H1 (cell line): Measurements from ENCODE around the gene CRADD. TPM values are rescaled to one million over a fixed set of nuclear protein-coding genes. Genes with fewer than 3 reads are reported as not detected.

Experiments
- CTCF ChIA-PET: fragments of 300-600 bp; sonication (Branson Sonifier 250); formaldehyde crosslinking; loops from one replicate; lab custom pipeline; 2021; ENCODE audit not compliant: partially characterized antibody; lab: Charles Lee
- POLR2A ChIA-PET: fragments of 300-600 bp; sonication (Branson Sonifier 250); formaldehyde crosslinking; loops from one replicate; lab custom pipeline; 2021; ENCODE audit warnings: inconsistent platforms; ENCODE audit not compliant: partially characterized antibody; lab: Charles Lee
- DNase-seq, 2 experiments: peaks; one replicate each; pipeline versions ENCODE4 v3.0.0 to v3.0.0-alpha.2; 2010 to 2022; ENCODE audit warnings: low spot score in 2 of 2, low read depth in 1 of 2, mixed read lengths in 1 of 2
- FAIRE-seq: peaks from 2 replicates; lab custom pipeline; 2011; peaks lifted over from hg19 to GRCh38; lab: Jason Lieb, UNC
- H2AFZ ChIP-seq: 2 replicates; pipeline ENCODE4 v1.8.1; 2012; ENCODE audit warnings: low read length, inconsistent platforms
- H2AK5ac ChIP-seq: 2 replicates; pipeline ENCODE4 v1.6.1; 2013; ENCODE audit warnings: low read depth, low read length
- H2BK120ac ChIP-seq: replicated peaks from 2 replicates; pipeline ENCODE3; 2013; ENCODE audit warnings: low read depth, low read length, inconsistent platforms
- H2BK12ac ChIP-seq: 2 replicates; pipeline ENCODE4 v1.6.1; 2013; ENCODE audit warnings: low read depth, low read length
- H2BK15ac ChIP-seq: 2 replicates; pipeline ENCODE4 v1.6.1; 2013; ENCODE audit warnings: low read length
- H2BK20ac ChIP-seq: 2 replicates; pipeline ENCODE4 v1.6.1; 2013; ENCODE audit warnings: low read length
- H2BK5ac ChIP-seq: 2 replicates; pipeline ENCODE4 v1.6.1; 2013; ENCODE audit warnings: low read depth, low read length
- H3K14ac ChIP-seq: 2 replicates; pipeline ENCODE4 v1.6.1; 2013; ENCODE audit warnings: inconsistent platforms; ENCODE audit not compliant: insufficient read length
- H3K18ac ChIP-seq: 2 replicates; pipeline ENCODE4 v1.6.1; 2013; ENCODE audit warnings: low read length; ENCODE audit errors: extremely low read depth
- H3K23ac ChIP-seq: 2 replicates; pipeline ENCODE4 v1.6.1; 2013; ENCODE audit warnings: inconsistent platforms; ENCODE audit not compliant: insufficient read length
- H3K23me2 ChIP-seq: 2 replicates; pipeline ENCODE4 v1.6.1; 2013; ENCODE audit warnings: low read depth, low read length
- H3K27ac ChIP-seq: 2 replicates; pipeline ENCODE4 v1.6.1; 2011; ENCODE audit warnings: low read depth, low read length, inconsistent platforms
- H3K27me3 ChIP-seq, 4 experiments: replicated peaks in 1 of 4; 1 replicate in 1 of 4; 2 replicates in 3 of 4; pipeline versions ENCODE4 v1.6.1 to v1.8.1; 2011 to 2013; ENCODE audit warnings: low read length in 3 of 4, mild to moderate bottlenecking in 3 of 4, inconsistent platforms in 2 of 4, mixed read lengths in 2 of 4, moderate library complexity in 1 of 4; ENCODE audit not compliant: control insufficient read depth in 3 of 4, insufficient read depth in 3 of 4; ENCODE audit errors: extremely low read depth in 1 of 4
- H3K36me3 ChIP-seq, 4 experiments: 2 replicates each; pipeline versions ENCODE4 v1.6.1 to v1.8.1; 2011 to 2013; ENCODE audit warnings: mild to moderate bottlenecking in 4 of 4, low read length in 3 of 4, moderate library complexity in 2 of 4, control low read depth in 1 of 4, inconsistent platforms in 1 of 4; ENCODE audit not compliant: insufficient read depth in 4 of 4, control insufficient read depth in 2 of 4
- H3K4ac ChIP-seq: replicated peaks from 2 replicates; pipeline ENCODE3; 2013; ENCODE audit warnings: low read length, low read depth, mixed read lengths, inconsistent platforms; ENCODE audit not compliant: insufficient read length
- H3K4me1 ChIP-seq, 4 experiments: replicated peaks in 1 of 4; 1 replicate in 1 of 4; 2 replicates in 3 of 4; pipeline versions ENCODE4 v1.6.1 to v1.8.1; 2011 to 2013; ENCODE audit warnings: low read length in 3 of 4, inconsistent platforms in 2 of 4, mixed read lengths in 1 of 4; ENCODE audit not compliant: insufficient read depth in 4 of 4, control insufficient read depth in 3 of 4
- H3K4me2 ChIP-seq, 2 experiments: 2 replicates each; pipeline versions ENCODE4 v1.6.1 to v1.8.1; 2011 to 2013; ENCODE audit warnings: low read depth in 2 of 2, low read length in 2 of 2, control low read depth in 1 of 2, inconsistent platforms in 1 of 2, mild to moderate bottlenecking in 1 of 2; ENCODE audit not compliant: insufficient read depth in 1 of 2
- H3K4me3 ChIP-seq, 4 experiments: fragments of 200-600, 300-600 bp in 1 of 4; sonication (generic), shearing (Covaris generic), sonication (Bioruptor Twin) in 1 of 4; 2 replicates each; pipeline versions ENCODE4 v1.5.1 to v1.8.1; 2011 to 2016; ENCODE audit warnings: low read length in 4 of 4, low read depth in 3 of 4, control low read depth in 2 of 4, inconsistent platforms in 2 of 4, mild to moderate bottlenecking in 2 of 4, mixed read lengths in 1 of 4, moderate library complexity in 1 of 4; ENCODE audit not compliant: insufficient read depth in 2 of 4; ENCODE audit errors: extremely low read depth in 1 of 4
- H3K56ac ChIP-seq: replicated peaks from 2 replicates; pipeline ENCODE3; 2013; ENCODE audit warnings: low read depth, mild to moderate bottlenecking, mixed read lengths, low read length, inconsistent platforms; ENCODE audit not compliant: insufficient read length
- H3K79me1 ChIP-seq: 2 replicates; pipeline ENCODE4 v1.6.1; 2013; ENCODE audit warnings: low read depth, low read length, control low read depth
- H3K79me2 ChIP-seq, 2 experiments: 2 replicates each; pipeline versions ENCODE4 v1.6.1 to v1.8.1; 2012 to 2013; ENCODE audit warnings: low read length in 2 of 2, mild to moderate bottlenecking in 2 of 2, inconsistent platforms in 1 of 2; ENCODE audit not compliant: insufficient read depth in 2 of 2, control insufficient read depth in 1 of 2
- H3K9ac ChIP-seq, 4 experiments: replicated peaks in 1 of 4; 1 replicate in 1 of 4; 2 replicates in 3 of 4; pipeline versions ENCODE4 v1.6.1 to v1.8.1; 2011 to 2013; ENCODE audit warnings: low read depth in 3 of 4, low read length in 3 of 4, control low read depth in 2 of 4, mild to moderate bottlenecking in 2 of 4, moderate library complexity in 2 of 4, inconsistent platforms in 1 of 4; ENCODE audit errors: extremely low read depth in 1 of 4
- H3K9me3 ChIP-seq, 2 experiments: 2 replicates each; pipeline versions ENCODE4 v1.6.1 to v1.8.1; 2012 to 2013; ENCODE audit warnings: mild to moderate bottlenecking in 2 of 2, moderate library complexity in 2 of 2, control low read depth in 1 of 2, inconsistent platforms in 1 of 2, low read depth in 1 of 2, low read length in 1 of 2, mixed read lengths in 1 of 2; ENCODE audit not compliant: insufficient read depth in 2 of 2
- H4K20me1 ChIP-seq, 2 experiments: replicated peaks in 1 of 2; 2 replicates each; pipeline versions ENCODE3 to v1.8.1; 2011 to 2013; ENCODE audit warnings: inconsistent platforms in 2 of 2, low read length in 2 of 2, mild to moderate bottlenecking in 1 of 2; ENCODE audit not compliant: insufficient read depth in 2 of 2, control insufficient read depth in 1 of 2
- H4K5ac ChIP-seq: 2 replicates; pipeline ENCODE4 v1.6.1; 2013; ENCODE audit warnings: low read length, low read depth, mixed read lengths, inconsistent platforms; ENCODE audit not compliant: insufficient read length
- H4K8ac ChIP-seq: 2 replicates; pipeline ENCODE4 v1.8.0; 2013; ENCODE audit warnings: mild to moderate bottlenecking, moderate library complexity, low read length, inconsistent platforms; ENCODE audit not compliant: insufficient read depth; ENCODE audit errors: extremely low read depth
- H4K91ac ChIP-seq: replicated peaks from 2 replicates; pipeline ENCODE3; 2013; ENCODE audit warnings: low read length, mixed read lengths, inconsistent platforms; ENCODE audit not compliant: insufficient read length
- BACH1 ChIP-seq: IDR thresholded peaks from 2 replicates; pipeline ENCODE4 v1.6.1; 2012; ENCODE audit warnings: low read length, improper control_type of control experiment
- POU5F1 ChIP-seq: IDR thresholded peaks from 2 replicates; pipeline ENCODE4 v1.6.1; 2011; ENCODE audit warnings: low read depth, mild to moderate bottlenecking, low read length, moderate library complexity
- SP4 ChIP-seq: IDR thresholded peaks from 2 replicates; pipeline ENCODE4 v1.6.1; 2012; ENCODE audit warnings: low read length, inconsistent platforms
- TAF7 ChIP-seq: optimal IDR thresholded peaks from 2 replicates; pipeline ENCODE3; 2011; ENCODE audit warnings: low read depth, mild to moderate bottlenecking, inconsistent platforms, low read length, moderate library complexity, borderline replicate concordance
- TBP ChIP-seq: IDR thresholded peaks from 2 replicates; pipeline ENCODE4 v1.6.1; 2011; ENCODE audit warnings: low read depth, low read length, improper control_type of control experiment
- TCF12 ChIP-seq: IDR thresholded peaks from 2 replicates; pipeline ENCODE4 v1.6.1; 2011; ENCODE audit warnings: low read depth, mild to moderate bottlenecking, low read length
- WGBS, 2 experiments: shearing (Covaris generic) in 1 of 2; methylation state at CpG; one replicate each; pipeline versions ENCODE4 v1.1.6 to v1.1.7; 2013 to 2015; ENCODE audit warnings: low lambda C conversion rate in 2 of 2, mixed read lengths in 2 of 2, inconsistent platforms in 1 of 2, low coverage in 1 of 2, missing lambda C conversion rate in 1 of 2; ENCODE audit not compliant: insufficient replicate concordance in 2 of 2, insufficient coverage in 1 of 2, insufficient read length in 1 of 2; ENCODE audit errors: extremely low coverage in 1 of 2, missing lambda C conversion rate in 1 of 2; 5-methylcytosine and 5-hydroxymethylcytosine counted together
- polyA plus RNA-seq, 7 experiments: library from polyadenylated mRNA; depleted of rRNA in 3 of 7; stranded (reverse) in 5 of 7; unstranded in 2 of 7; fragments of >200 nt in 5 of 7; fragments of 200-250 nt in 2 of 7; gene quantifications; 1 replicate in 5 of 7; 2 replicates in 1 of 7; 4 replicates in 1 of 7; pipeline versions ENCODE4 v1.2.1 to v1.2.3, GENCODE V29; 2011 to 2013; ENCODE audit warnings: missing spikeins in 2 of 7, mixed read lengths in 2 of 7
- total RNA-seq: library from RNA; stranded (reverse); fragmentation: NEBNext Ultra II Directional; extraction: Animal tissue kit (Norgen Biotek cat#: 25700); gene quantifications from 2 replicates; pipeline ENCODE4 v1.2.1, GENCODE V29; 2021

The CRADD gene
- total and polyA plus RNA-seq, 2 of the 8 experiments (the other 6 are each of a cell fraction or from before 2014, with no cell fraction given): 8.1 to 15.4 TPM

- Histone ChIP-seq H4K91ac (no peak overlapping the region), H3K27ac (no peak overlapping the region), H4K5ac (no peak overlapping the region), H3K36me3 (no peaks in the 10 kb centered on the region), H3K14ac (no peak overlapping the region), H2AFZ (no peak overlapping the region), H3K4me3 (no peak overlapping the region), H3K23me2 (no peaks in the 10 kb centered on the region), H4K8ac (no peak overlapping the region), H2BK12ac (no peak overlapping the region), H4K20me1 (no peaks in the 10 kb centered on the region), H3K9ac (no peak overlapping the region), H2BK20ac (no peak overlapping the region), H3K79me1 (no peaks in the 10 kb centered on the region; the same call in 1 of the 2 replicates), H3K4me2 (no peak overlapping the region), H2BK5ac (no peak overlapping the region), H3K4ac (no peak overlapping the region), H3K79me2 (no peaks in the 10 kb centered on the region), H3K9me3 (no peaks in the 10 kb centered on the region), H2AK5ac (no peak overlapping the region), H3K18ac (no peak overlapping the region)
- CTCF ChIA-PET: interaction anchor here (1.4 to 2.6 kb wide), 3 partner anchors 11 to 157 kb away, joined by 3 to 6 read pairs (median 4); no protein-coding TSS in a partner anchor
- FAIRE-seq (no peak), DNase-seq (no peak)
- POLR2A ChIA-PET: interaction anchor here (1.0 kb wide), 1 partner anchor 8 kb away, joined by 3 read pairs; no protein-coding TSS in a partner anchor
- no peak for TF ChIP-seq TAF7
- no peak for TF ChIP-seq POU5F1
- no peak for TF ChIP-seq TCF12
- no peak for TF ChIP-seq TBP
- no peak for TF ChIP-seq SP4
- no peak for TF ChIP-seq BACH1
- TF ChIP-seq, all 59 proteins: peak for 0
- Histone ChIP-seq H2BK120ac (no peak overlapping the region), H2BK15ac (no peak overlapping the region), H3K4me1 (no peaks in the 10 kb centered on the region), H3K23ac (no peak overlapping the region), H3K56ac (no peak overlapping the region), H3K27me3 (no peaks in the 10 kb centered on the region)
- WGBS, 2 experiments: 90% methylated on average over 8 of the region's 8 CpGs; no CpG with 5 or more reads in 1 of the 2 experiments
Measured at GRCh38 chr12:93944201-93944600, 267.0 kb downstream of the CRADD start.
